H1 (cell line): ENCODE results near the gene PCAT7. TPM values are rescaled to one million over a fixed set of nuclear protein-coding genes. Genes with fewer than 3 reads are reported as not detected.

Experiments
- CTCF ChIA-PET: fragments of 300-600 bp; sonication (Branson Sonifier 250); formaldehyde crosslinking; loops from one replicate; lab custom pipeline; 2021; ENCODE audit not compliant: partially characterized antibody; lab: Charles Lee
- POLR2A ChIA-PET: fragments of 300-600 bp; sonication (Branson Sonifier 250); formaldehyde crosslinking; loops from one replicate; lab custom pipeline; 2021; ENCODE audit warnings: inconsistent platforms; ENCODE audit not compliant: partially characterized antibody; lab: Charles Lee
- DNase-seq, 2 experiments: peaks; one replicate each; pipeline versions ENCODE4 v3.0.0 to v3.0.0-alpha.2; 2010 to 2022; ENCODE audit warnings: low spot score in 2 of 2, low read depth in 1 of 2, mixed read lengths in 1 of 2
- FAIRE-seq: peaks from 2 replicates; lab custom pipeline; 2011; peaks lifted over from hg19 to GRCh38; lab: Jason Lieb, UNC
- H2AFZ ChIP-seq: 2 replicates; pipeline ENCODE4 v1.8.1; 2012; ENCODE audit warnings: low read length, inconsistent platforms
- H2AK5ac ChIP-seq: 2 replicates; pipeline ENCODE4 v1.6.1; 2013; ENCODE audit warnings: low read depth, low read length
- H2BK120ac ChIP-seq: replicated peaks from 2 replicates; pipeline ENCODE3; 2013; ENCODE audit warnings: low read depth, low read length, inconsistent platforms
- H2BK12ac ChIP-seq: 2 replicates; pipeline ENCODE4 v1.6.1; 2013; ENCODE audit warnings: low read depth, low read length
- H2BK15ac ChIP-seq: 2 replicates; pipeline ENCODE4 v1.6.1; 2013; ENCODE audit warnings: low read length
- H2BK20ac ChIP-seq: 2 replicates; pipeline ENCODE4 v1.6.1; 2013; ENCODE audit warnings: low read length
- H2BK5ac ChIP-seq: 2 replicates; pipeline ENCODE4 v1.6.1; 2013; ENCODE audit warnings: low read depth, low read length
- H3K14ac ChIP-seq: 2 replicates; pipeline ENCODE4 v1.6.1; 2013; ENCODE audit warnings: inconsistent platforms; ENCODE audit not compliant: insufficient read length
- H3K18ac ChIP-seq: 2 replicates; pipeline ENCODE4 v1.6.1; 2013; ENCODE audit warnings: low read length; ENCODE audit errors: extremely low read depth
- H3K23ac ChIP-seq: 2 replicates; pipeline ENCODE4 v1.6.1; 2013; ENCODE audit warnings: inconsistent platforms; ENCODE audit not compliant: insufficient read length
- H3K23me2 ChIP-seq: 2 replicates; pipeline ENCODE4 v1.6.1; 2013; ENCODE audit warnings: low read depth, low read length
- H3K27ac ChIP-seq: 2 replicates; pipeline ENCODE4 v1.6.1; 2011; ENCODE audit warnings: low read depth, low read length, inconsistent platforms
- H3K27me3 ChIP-seq, 4 experiments: replicated peaks in 1 of 4; 1 replicate in 1 of 4; 2 replicates in 3 of 4; pipeline versions ENCODE4 v1.6.1 to v1.8.1; 2011 to 2013; ENCODE audit warnings: low read length in 3 of 4, mild to moderate bottlenecking in 3 of 4, inconsistent platforms in 2 of 4, mixed read lengths in 2 of 4, moderate library complexity in 1 of 4; ENCODE audit not compliant: control insufficient read depth in 3 of 4, insufficient read depth in 3 of 4; ENCODE audit errors: extremely low read depth in 1 of 4
- H3K36me3 ChIP-seq, 4 experiments: 2 replicates each; pipeline versions ENCODE4 v1.6.1 to v1.8.1; 2011 to 2013; ENCODE audit warnings: mild to moderate bottlenecking in 4 of 4, low read length in 3 of 4, moderate library complexity in 2 of 4, control low read depth in 1 of 4, inconsistent platforms in 1 of 4; ENCODE audit not compliant: insufficient read depth in 4 of 4, control insufficient read depth in 2 of 4
- H3K4ac ChIP-seq: replicated peaks from 2 replicates; pipeline ENCODE3; 2013; ENCODE audit warnings: low read length, low read depth, mixed read lengths, inconsistent platforms; ENCODE audit not compliant: insufficient read length
- H3K4me1 ChIP-seq, 4 experiments: replicated peaks in 1 of 4; 1 replicate in 1 of 4; 2 replicates in 3 of 4; pipeline versions ENCODE4 v1.6.1 to v1.8.1; 2011 to 2013; ENCODE audit warnings: low read length in 3 of 4, inconsistent platforms in 2 of 4, mixed read lengths in 1 of 4; ENCODE audit not compliant: insufficient read depth in 4 of 4, control insufficient read depth in 3 of 4
- H3K4me2 ChIP-seq, 2 experiments: 2 replicates each; pipeline versions ENCODE4 v1.6.1 to v1.8.1; 2011 to 2013; ENCODE audit warnings: low read depth in 2 of 2, low read length in 2 of 2, control low read depth in 1 of 2, inconsistent platforms in 1 of 2, mild to moderate bottlenecking in 1 of 2; ENCODE audit not compliant: insufficient read depth in 1 of 2
- H3K4me3 ChIP-seq, 4 experiments: fragments of 200-600, 300-600 bp in 1 of 4; sonication (generic), shearing (Covaris generic), sonication (Bioruptor Twin) in 1 of 4; 2 replicates each; pipeline versions ENCODE4 v1.5.1 to v1.8.1; 2011 to 2016; ENCODE audit warnings: low read length in 4 of 4, low read depth in 3 of 4, control low read depth in 2 of 4, inconsistent platforms in 2 of 4, mild to moderate bottlenecking in 2 of 4, mixed read lengths in 1 of 4, moderate library complexity in 1 of 4; ENCODE audit not compliant: insufficient read depth in 2 of 4; ENCODE audit errors: extremely low read depth in 1 of 4
- H3K56ac ChIP-seq: replicated peaks from 2 replicates; pipeline ENCODE3; 2013; ENCODE audit warnings: low read depth, mild to moderate bottlenecking, mixed read lengths, low read length, inconsistent platforms; ENCODE audit not compliant: insufficient read length
- H3K79me1 ChIP-seq: 2 replicates; pipeline ENCODE4 v1.6.1; 2013; ENCODE audit warnings: low read depth, low read length, control low read depth
- H3K79me2 ChIP-seq, 2 experiments: 2 replicates each; pipeline versions ENCODE4 v1.6.1 to v1.8.1; 2012 to 2013; ENCODE audit warnings: low read length in 2 of 2, mild to moderate bottlenecking in 2 of 2, inconsistent platforms in 1 of 2; ENCODE audit not compliant: insufficient read depth in 2 of 2, control insufficient read depth in 1 of 2
- H3K9ac ChIP-seq, 4 experiments: replicated peaks in 1 of 4; 1 replicate in 1 of 4; 2 replicates in 3 of 4; pipeline versions ENCODE4 v1.6.1 to v1.8.1; 2011 to 2013; ENCODE audit warnings: low read depth in 3 of 4, low read length in 3 of 4, control low read depth in 2 of 4, mild to moderate bottlenecking in 2 of 4, moderate library complexity in 2 of 4, inconsistent platforms in 1 of 4; ENCODE audit errors: extremely low read depth in 1 of 4
- H3K9me3 ChIP-seq, 2 experiments: 2 replicates each; pipeline versions ENCODE4 v1.6.1 to v1.8.1; 2012 to 2013; ENCODE audit warnings: mild to moderate bottlenecking in 2 of 2, moderate library complexity in 2 of 2, control low read depth in 1 of 2, inconsistent platforms in 1 of 2, low read depth in 1 of 2, low read length in 1 of 2, mixed read lengths in 1 of 2; ENCODE audit not compliant: insufficient read depth in 2 of 2
- H4K20me1 ChIP-seq, 2 experiments: replicated peaks in 1 of 2; 2 replicates each; pipeline versions ENCODE3 to v1.8.1; 2011 to 2013; ENCODE audit warnings: inconsistent platforms in 2 of 2, low read length in 2 of 2, mild to moderate bottlenecking in 1 of 2; ENCODE audit not compliant: insufficient read depth in 2 of 2, control insufficient read depth in 1 of 2
- H4K5ac ChIP-seq: 2 replicates; pipeline ENCODE4 v1.6.1; 2013; ENCODE audit warnings: low read length, low read depth, mixed read lengths, inconsistent platforms; ENCODE audit not compliant: insufficient read length
- H4K8ac ChIP-seq: 2 replicates; pipeline ENCODE4 v1.8.0; 2013; ENCODE audit warnings: mild to moderate bottlenecking, moderate library complexity, low read length, inconsistent platforms; ENCODE audit not compliant: insufficient read depth; ENCODE audit errors: extremely low read depth
- H4K91ac ChIP-seq: replicated peaks from 2 replicates; pipeline ENCODE3; 2013; ENCODE audit warnings: low read length, mixed read lengths, inconsistent platforms; ENCODE audit not compliant: insufficient read length
- CBX8 ChIP-seq: fragments of 300-800, 300-1000 bp; sonication (generic); IDR thresholded peaks from 2 replicates; pipeline ENCODE4 v1.7.1; 2016; ENCODE audit warnings: low read depth, low read length, borderline replicate concordance
- MAFK ChIP-seq: IDR thresholded peaks from 2 replicates; pipeline ENCODE4 v1.6.1; 2012; ENCODE audit warnings: low read depth, mild to moderate bottlenecking, improper control_type of control experiment, low read length
- PHF8 ChIP-seq: fragments of 200-600 bp; sonication (generic); conservative IDR thresholded peaks from 2 replicates; pipeline ENCODE4 v1.7.1; 2012; ENCODE audit warnings: low read depth, mild to moderate bottlenecking, inconsistent platforms, low read length, moderate library complexity
- SIN3A ChIP-seq, 2 experiments: IDR thresholded peaks in 1 of 2; conservative IDR thresholded peaks in 1 of 2; 2 replicates each; pipeline ENCODE4 v1.6.1; 2011 to 2012; ENCODE audit warnings: low read length in 2 of 2, improper control_type of control experiment in 1 of 2, low read depth in 1 of 2, mild to moderate bottlenecking in 1 of 2
- SIRT6 ChIP-seq: IDR thresholded peaks from one replicate; pipeline ENCODE4 v1.7.1; 2012; ENCODE audit warnings: low read length, inconsistent platforms
- USF2 ChIP-seq: IDR thresholded peaks from 2 replicates; pipeline ENCODE4 v1.6.1; 2011; ENCODE audit warnings: low read length, improper control_type of control experiment
- YY1 ChIP-seq: IDR thresholded peaks from 2 replicates; pipeline ENCODE4 v1.6.1; 2011; ENCODE audit warnings: low read depth, mild to moderate bottlenecking, low read length
- WGBS, 2 experiments: shearing (Covaris generic) in 1 of 2; methylation state at CpG; one replicate each; pipeline versions ENCODE4 v1.1.6 to v1.1.7; 2013 to 2015; ENCODE audit warnings: low lambda C conversion rate in 2 of 2, mixed read lengths in 2 of 2, inconsistent platforms in 1 of 2, low coverage in 1 of 2, missing lambda C conversion rate in 1 of 2; ENCODE audit not compliant: insufficient replicate concordance in 2 of 2, insufficient coverage in 1 of 2, insufficient read length in 1 of 2; ENCODE audit errors: extremely low coverage in 1 of 2, missing lambda C conversion rate in 1 of 2; 5-methylcytosine and 5-hydroxymethylcytosine counted together
- polyA plus RNA-seq, 7 experiments: library from polyadenylated mRNA; depleted of rRNA in 3 of 7; stranded (reverse) in 5 of 7; unstranded in 2 of 7; fragments of >200 nt in 5 of 7; fragments of 200-250 nt in 2 of 7; gene quantifications; 1 replicate in 5 of 7; 2 replicates in 1 of 7; 4 replicates in 1 of 7; pipeline versions ENCODE4 v1.2.1 to v1.2.3, GENCODE V29; 2011 to 2013; ENCODE audit warnings: missing spikeins in 2 of 7, mixed read lengths in 2 of 7
- total RNA-seq: library from RNA; stranded (reverse); fragmentation: NEBNext Ultra II Directional; extraction: Animal tissue kit (Norgen Biotek cat#: 25700); gene quantifications from 2 replicates; pipeline ENCODE4 v1.2.1, GENCODE V29; 2021
- TF ChIP-seq, protein P1 (sequence below): IDR thresholded peaks from 2 replicates; pipeline ENCODE4 v1.6.1; 2012; ENCODE audit warnings: low read length, inconsistent platforms

The PCAT7 gene
- total and polyA plus RNA-seq, 2 of the 8 experiments (the other 6 are each of a cell fraction or from before 2014, with no cell fraction given), result 3.2 to 4.1 TPM

DNA sequence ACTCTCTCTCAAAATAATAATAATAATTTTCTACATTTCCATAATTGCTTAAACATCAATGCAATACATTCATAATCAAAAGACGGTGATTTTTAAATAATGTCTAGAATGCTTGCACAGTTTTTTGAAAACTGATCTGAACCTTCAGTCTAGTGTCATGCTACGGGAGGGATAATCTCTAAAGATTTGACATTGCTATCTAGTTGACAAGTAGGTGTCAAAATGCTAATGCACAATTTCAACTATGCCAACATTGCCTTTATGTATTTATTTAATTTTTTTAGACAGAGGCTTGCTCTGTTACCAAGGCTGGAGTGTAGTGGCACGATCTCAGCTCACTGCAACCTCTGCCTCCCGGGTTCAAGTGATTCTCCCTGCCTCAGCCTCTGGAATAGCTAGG is 16.0 kb upstream of the PCAT7 start:
- Histone ChIP-seq H3K56ac (no peak overlapping the region), H4K91ac (no peak overlapping the region), H2BK120ac (no peak overlapping the region), H4K5ac (no peak overlapping the region), H2BK20ac (no peak overlapping the region), H3K23ac (no peak overlapping the region), H3K9ac (no peak overlapping the region), H3K9me3 (no peaks in the 10 kb centered on the region), H2AFZ (no peak overlapping the region), H3K4ac (no peak overlapping the region), H3K27ac (no peak overlapping the region), H3K18ac (no peak overlapping the region), H3K23me2 (no peaks in the 10 kb centered on the region), H3K4me3 (no peak overlapping the region), H3K14ac (no peak overlapping the region), H4K20me1 (no peaks in the 10 kb centered on the region), H2BK5ac (no peak overlapping the region), H2BK15ac (no peak overlapping the region), H4K8ac (no peak overlapping the region), H2BK12ac (no peak overlapping the region), H3K27me3 (no peaks in the 10 kb centered on the region), H2AK5ac (no peak overlapping the region), H3K4me2 (no peak overlapping the region), H3K4me1 (no peaks in the 10 kb centered on the region), H3K79me2 (no peaks in the 10 kb centered on the region; a peak in 1 of 4 replicates), H3K36me3 (no peaks in the 10 kb centered on the region), H3K79me1 (no peaks in the 10 kb centered on the region)
- TF ChIP-seq SIN3A (conservative IDR thresholded peaks at IDR 0.05 in 1 of 2, IDR thresholded peaks at IDR 0.05 in 1 of 2; ENCODE audit: low read depth in 1 of 2, low read length in 2 of 2) (no peak), YY1 (no peak), SIRT6 (no peak), MAFK (no peak), CBX8 (no peak), USF2 (no peak), PHF8 (no peak)
- TF ChIP-seq, protein P1, sequence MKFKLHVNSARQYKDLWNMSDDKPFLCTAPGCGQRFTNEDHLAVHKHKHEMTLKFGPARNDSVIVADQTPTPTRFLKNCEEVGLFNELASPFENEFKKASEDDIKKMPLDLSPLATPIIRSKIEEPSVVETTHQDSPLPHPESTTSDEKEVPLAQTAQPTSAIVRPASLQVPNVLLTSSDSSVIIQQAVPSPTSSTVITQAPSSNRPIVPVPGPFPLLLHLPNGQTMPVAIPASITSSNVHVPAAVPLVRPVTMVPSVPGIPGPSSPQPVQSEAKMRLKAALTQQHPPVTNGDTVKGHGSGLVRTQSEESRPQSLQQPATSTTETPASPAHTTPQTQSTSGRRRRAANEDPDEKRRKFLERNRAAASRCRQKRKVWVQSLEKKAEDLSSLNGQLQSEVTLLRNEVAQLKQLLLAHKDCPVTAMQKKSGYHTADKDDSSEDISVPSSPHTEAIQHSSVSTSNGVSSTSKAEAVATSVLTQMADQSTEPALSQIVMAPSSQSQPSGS, result no peak
- DNase-seq (no peak), FAIRE-seq (no peak)
- 90% methylated on average over 4 of the region's 4 CpGs; no CpG with 5 or more reads in 1 of the 2 experiments for WGBS, 2 experiments
- CTCF ChIA-PET, result interaction anchor here (0.6 kb wide), 1 partner anchor 290 kb away, joined by 5 read pairs; no protein-coding TSS in a partner anchor
- POLR2A ChIA-PET, result interaction anchor here (1.0 kb wide), 1 partner anchor 15 kb away, joined by 3 read pairs; no protein-coding TSS in a partner anchor
